Parathyroid adenoma (tissue), 2 donors: ENCODE results near the gene MYLK.

Experiments
- H2AFZ ChIP-seq: fragments of 300-600 bp; sonication (generic); one replicate; pipeline ENCODE4 v1.7.0; 2017; ENCODE audit warnings: antibody characterized with exemption, mild to moderate bottlenecking
- H3K27ac ChIP-seq: fragments of 300-600 bp; sonication (generic); one replicate; pipeline ENCODE4 v1.7.0; 2017
- H3K27me3 ChIP-seq: fragments of 300-600 bp; sonication (generic); one replicate; pipeline ENCODE4 v1.7.0; 2017; ENCODE audit warnings: low read length; ENCODE audit not compliant: control insufficient read depth, insufficient read depth
- H3K36me3 ChIP-seq: fragments of 300-600 bp; sonication (generic); one replicate; pipeline ENCODE4 v1.7.0; 2017; ENCODE audit warnings: low read length; ENCODE audit not compliant: control insufficient read depth, insufficient read depth
- H3K4me1 ChIP-seq: fragments of 300-600 bp; sonication (generic); one replicate; pipeline ENCODE4 v1.7.0; 2017; ENCODE audit warnings: control low read depth
- H3K4me2 ChIP-seq: fragments of 300-600 bp; sonication (generic); one replicate; pipeline ENCODE4 v1.7.0; 2017; ENCODE audit warnings: low read length
- H3K4me3 ChIP-seq: fragments of 300-600 bp; sonication (generic); one replicate; pipeline ENCODE4 v1.7.0; 2017; ENCODE audit warnings: low read depth, low read length
- H3K79me2 ChIP-seq: fragments of 300-600 bp; sonication (generic); one replicate; pipeline ENCODE4 v1.7.0; 2017; ENCODE audit warnings: control low read depth
- H3K9ac ChIP-seq: fragments of 300-600 bp; sonication (generic); one replicate; pipeline ENCODE4 v1.7.0; 2017; ENCODE audit warnings: mild to moderate bottlenecking
- H3K9me3 ChIP-seq: fragments of 300-600 bp; sonication (generic); one replicate; pipeline ENCODE4 v1.7.0; 2017; ENCODE audit warnings: low read length; ENCODE audit not compliant: control insufficient read depth
- CTCF ChIP-seq: fragments of 300-600 bp; sonication (generic); IDR thresholded peaks from one replicate; pipeline ENCODE4 v1.7.0; 2017; ENCODE audit warnings: antibody characterized with exemption, mild to moderate bottlenecking
- donor health status: primary hyperparathyroidism.

The MYLK gene

GRCh38 chr3:123920383-123920782 lies 36.3 kb upstream of the MYLK start:
- H3K27me3 ChIP-seq, result no peaks in the 10 kb centered on the region
- H3K4me2 ChIP-seq, result no peak overlapping the region
- H3K27ac ChIP-seq, result no peak overlapping the region
- no peaks in the 10 kb centered on the region for H3K4me1 ChIP-seq
- TF ChIP-seq CTCF, result no peak
- H3K36me3 ChIP-seq, result peaks cover 4% of the 10 kb centered on the region
- H3K9me3 ChIP-seq, result peaks cover 4% of the 10 kb centered on the region
- H3K9ac ChIP-seq, result no peak overlapping the region
- H3K79me2 ChIP-seq, result no peaks in the 10 kb centered on the region
- no peak overlapping the region for H3K4me3 ChIP-seq
- H2AFZ ChIP-seq, result no peak overlapping the region

- Histone ChIP-seq H3K27ac (no peak overlapping the region), H3K9me3 (peaks cover 4% of the 10 kb centered on the region), H3K4me2 (no peak overlapping the region), H3K36me3 (peaks cover 4% of the 10 kb centered on the region), H3K4me1 (no peaks in the 10 kb centered on the region), H2AFZ (no peak overlapping the region), H3K79me2 (no peaks in the 10 kb centered on the region), H3K9ac (no peak overlapping the region), H3K4me3 (no peak overlapping the region), H3K27me3 (no peaks in the 10 kb centered on the region)
- no peak for TF ChIP-seq CTCF
These were observed 35.2 kb upstream of the MYLK start for GRCh38 chr3:123919353-123919752.

GRCh38 chr3:123914829-123915228 lies 30.7 kb upstream of the MYLK start:
- Histone ChIP-seq H3K9ac (no peak overlapping the region), H2AFZ (no peak overlapping the region), H3K4me3 (no peak overlapping the region), H3K27me3 (no peaks in the 10 kb centered on the region), H3K9me3 (no peaks in the 10 kb centered on the region), H3K4me1 (no peaks in the 10 kb centered on the region), H3K36me3 (no peaks in the 10 kb centered on the region), H3K27ac (no peak overlapping the region), H3K79me2 (no peaks in the 10 kb centered on the region), H3K4me2 (no peak overlapping the region)
- TF ChIP-seq CTCF, result no peak

DNA sequence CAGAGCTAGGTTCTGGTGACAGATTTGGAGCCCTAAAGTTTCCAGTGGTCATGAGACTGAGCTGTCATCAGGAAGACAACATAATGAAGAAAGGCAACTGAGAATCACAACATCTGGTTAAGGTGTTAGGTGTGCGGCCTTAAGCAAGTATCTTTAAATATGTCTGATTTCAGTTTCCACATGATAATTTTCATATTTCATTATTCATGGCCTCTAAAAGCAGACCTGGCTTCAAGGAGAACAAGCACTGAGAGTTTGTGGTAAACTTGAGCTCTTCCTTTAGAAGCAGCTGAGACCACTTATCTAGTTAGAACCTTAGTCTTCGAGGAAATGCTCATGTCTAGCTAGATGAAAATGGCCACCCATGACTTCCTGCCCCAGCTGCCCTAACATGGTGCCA lies 25.7 kb upstream of the MYLK start:
- H3K4me1 ChIP-seq, result no peaks in the 10 kb centered on the region
- TF ChIP-seq CTCF, result no peak
- H3K79me2 ChIP-seq, result no peaks in the 10 kb centered on the region
- no peak overlapping the region for H3K9ac ChIP-seq
- H3K36me3 ChIP-seq, result no peaks in the 10 kb centered on the region
- no peaks in the 10 kb centered on the region for H3K27me3 ChIP-seq
- H3K9me3 ChIP-seq, result no peaks in the 10 kb centered on the region
- H3K4me2 ChIP-seq, result no peak overlapping the region
- H3K4me3 ChIP-seq, result no peak overlapping the region
- H2AFZ ChIP-seq, result no peak overlapping the region
- H3K27ac ChIP-seq, result no peak overlapping the region

DNA sequence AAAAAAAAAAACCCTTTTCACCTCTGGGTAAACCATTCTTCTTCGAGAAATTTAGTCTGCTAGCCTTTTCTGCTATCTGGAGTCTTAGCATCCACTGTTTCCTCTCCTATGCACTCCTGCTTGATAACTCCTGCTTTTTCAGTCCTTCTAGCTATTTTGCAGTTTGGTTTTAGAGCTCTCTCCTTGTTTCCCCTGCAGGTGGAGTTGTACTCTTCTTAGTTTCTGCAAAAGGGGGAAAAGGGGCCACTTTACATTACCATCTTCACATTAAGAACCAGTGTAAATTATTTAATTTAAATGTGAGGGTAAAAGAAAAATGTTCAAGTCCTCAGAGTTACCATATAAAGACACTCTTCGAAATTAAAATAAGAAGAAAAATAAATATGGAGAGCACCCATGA lies 23.6 kb upstream of the MYLK start:
- Histone ChIP-seq H3K27me3 (no peaks in the 10 kb centered on the region), H3K36me3 (no peaks in the 10 kb centered on the region), H3K27ac (no peak overlapping the region), H3K4me1 (no peaks in the 10 kb centered on the region), H2AFZ (no peak overlapping the region), H3K79me2 (no peaks in the 10 kb centered on the region), H3K9ac (no peak overlapping the region), H3K4me3 (no peak overlapping the region), H3K4me2 (no peak overlapping the region), H3K9me3 (no peaks in the 10 kb centered on the region)
- TF ChIP-seq CTCF, result no peak
